Stimulated activated CD8-positive, alpha-beta memory T cell treated with anti-CD3 and anti-CD28 coated beads, Interleukin-12 subunit alpha, Interleukin-12 subunit beta, amount 100 ng/mL, for 24 hours (primary cell): ENCODE measurements around the gene TDO2.
"Not testable (repeated sequence)": the region's sequence is repeated elsewhere in the genome, so short reads cannot be mapped to it uniquely, and the experiment has no call there.

Experiments used
- DNase-seq: peaks from one replicate; pipeline ENCODE4 v3.0.0-alpha.2; 2020; ENCODE audit errors: extremely low read depth

The TDO2 gene

GRCh38 chr4:155903453-155903852 lies at the start of gene TDO2:
Gene TDO2, plus strand, starts transcription at chr4:155903696. Its CDS starts 63 bp downstream, at chr4:155903759.
- no peak for DNase-seq

- DNase-seq, result no peak
These were observed 48.8 kb upstream of the TDO2 start for GRCh38 chr4:155854582-155855226.

GRCh38 chr4:155855897-155856296 lies 47.6 kb upstream of the TDO2 start:
- DNase-seq, result no peak

GRCh38 chr4:155866177-155866576 lies 37.3 kb upstream of the TDO2 start, which contains the start of gene ASIC5:
Gene ASIC5, minus strand, starts transcription at chr4:155866277. Its CDS starts 51 bp downstream, at chr4:155866226.
- no peak for DNase-seq

GRCh38 chr4:155875878-155876277 lies 27.6 kb upstream of the TDO2 start:
- DNase-seq, result no peak

GRCh38 chr4:155877971-155878370 lies 25.5 kb upstream of the TDO2 start:
- DNase-seq, result no peak

GRCh38 chr4:155878611-155879010 lies 24.9 kb upstream of the TDO2 start:
- no peak for DNase-seq

- DNase-seq, result no peak
These were observed 23.7 kb upstream of the TDO2 start for GRCh38 chr4:155879767-155880166.

- no peak for DNase-seq
These were observed 21.9 kb upstream of the TDO2 start for GRCh38 chr4:155881555-155881954.

GRCh38 chr4:155883895-155884294 lies 19.6 kb upstream of the TDO2 start:
- DNase-seq, result no peak

- no peak for DNase-seq
These were observed 17.8 kb upstream of the TDO2 start for GRCh38 chr4:155885666-155886065.

GRCh38 chr4:155887045-155887444 lies 16.5 kb upstream of the TDO2 start:
- no peak for DNase-seq

GRCh38 chr4:155887847-155888570 lies 15.5 kb upstream of the TDO2 start:
- DNase-seq, result no peak

- no peak for DNase-seq
These were observed 14.3 kb upstream of the TDO2 start for GRCh38 chr4:155889031-155889793.

GRCh38 chr4:155889946-155890345 lies 13.6 kb upstream of the TDO2 start:
- DNase-seq, result no peak

- DNase-seq, result no peak
These were observed 12.4 kb upstream of the TDO2 start for GRCh38 chr4:155891058-155891457.

GRCh38 chr4:155898371-155898770 lies 5.1 kb upstream of the TDO2 start:
- not testable (repeated sequence) for DNase-seq

GRCh38 chr4:155899891-155900290 lies 3.6 kb upstream of the TDO2 start:
- no peak for DNase-seq

GRCh38 chr4:155900381-155900780 lies 3.1 kb upstream of the TDO2 start:
- DNase-seq, result no peak

- DNase-seq, result no peak
These were observed 2.5 kb upstream of the TDO2 start for GRCh38 chr4:155901013-155901412.

- DNase-seq, result no peak
These were observed 835 bp downstream of the TDO2 start for GRCh38 chr4:155904331-155904730.

GRCh38 chr4:155906554-155907247 lies 3.2 kb downstream of the TDO2 start:
- DNase-seq, result no peak
